Suppressor macrophage treated with lipopolysaccharide for 1 hour (primary cell): Measurements from ENCODE around the gene PGBD5.

Experiments used
- DNase-seq, 3 donors: peaks; one replicate each; pipeline ENCODE4 v3.0.0-alpha.2; 2020 to 2022

PGBD5 gene

GRCh38 chr1:230394134-230394533 lies 32.0 kb downstream of the PGBD5 start:
- DNase-seq = no peak

- DNase-seq = no peak
Observed at GRCh38 chr1:230393722-230394121, 32.4 kb downstream of the PGBD5 start.

GRCh38 chr1:230392920-230393521 lies 33.1 kb downstream of the PGBD5 start:
- no peak for DNase-seq

GRCh38 chr1:230392536-230392909 lies 33.6 kb downstream of the PGBD5 start:
- DNase-seq = no peak

- no peak for DNase-seq
Observed at GRCh38 chr1:230391776-230392535, 34.2 kb downstream of the PGBD5 start.

- no peak for DNase-seq
Observed at GRCh38 chr1:230390371-230390770, 35.8 kb downstream of the PGBD5 start.

GRCh38 chr1:230387876-230388275 lies 38.3 kb downstream of the PGBD5 start:
- no peak for DNase-seq

- no peak for DNase-seq
Observed at GRCh38 chr1:230387296-230387695, 38.8 kb downstream of the PGBD5 start.

GRCh38 chr1:230386637-230387262 lies 39.4 kb downstream of the PGBD5 start:
- no peak for DNase-seq

GRCh38 chr1:230385930-230386329 lies 40.2 kb downstream of the PGBD5 start:
- no peak for DNase-seq

GRCh38 chr1:230385158-230385450 lies 41.0 kb downstream of the PGBD5 start:
- no peak for DNase-seq

GRCh38 chr1:230384380-230385157 lies 41.6 kb downstream of the PGBD5 start:
- DNase-seq = no peak

GRCh38 chr1:230383425-230383824 lies 42.7 kb downstream of the PGBD5 start:
- no peak for DNase-seq

- no peak for DNase-seq
Observed at GRCh38 chr1:230382001-230382491, 44.1 kb downstream of the PGBD5 start.

GRCh38 chr1:230381585-230381984 lies 44.5 kb downstream of the PGBD5 start:
- DNase-seq = no peak

- no peak for DNase-seq
Observed at GRCh38 chr1:230381049-230381467, 45.1 kb downstream of the PGBD5 start.

- no peak for DNase-seq
Observed at GRCh38 chr1:230379928-230380327, 46.2 kb downstream of the PGBD5 start.

- no peak for DNase-seq
Observed at GRCh38 chr1:230379462-230379861, 46.7 kb downstream of the PGBD5 start.

GRCh38 chr1:230377851-230378250 lies 48.3 kb downstream of the PGBD5 start:
- DNase-seq = no peak

GRCh38 chr1:230377324-230377723 lies 48.8 kb downstream of the PGBD5 start:
- no peak for DNase-seq

GRCh38 chr1:230376296-230376695 lies 49.8 kb downstream of the PGBD5 start:
- no peak for DNase-seq

- DNase-seq = no peak
Observed at GRCh38 chr1:230375780-230376179, 50.4 kb downstream of the PGBD5 start.

- no peak for DNase-seq
Observed at GRCh38 chr1:230375147-230375546, 51.0 kb downstream of the PGBD5 start.
